Cardiac fibroblast (primary cell): Measurements from ENCODE around the gene THAP7.

ENCODE experiments used
- DNase-seq, 2 donors: peaks; one replicate each; pipeline versions ENCODE4 v3.0.0 to v3.0.0-alpha.2; 2010; ENCODE audit warnings: low read depth in 2 of 2
- H3K4me3 ChIP-seq, 2 donors: replicated peaks in 1 of 2; 1 replicate in 1 of 2; 2 replicates in 1 of 2; pipeline ENCODE4 v1.5.1; 2011; ENCODE audit warnings: low read depth in 2 of 2, low read length in 2 of 2, mild to moderate bottlenecking in 2 of 2, moderate library complexity in 1 of 2
- CTCF ChIP-seq: IDR thresholded peaks from one replicate; pipeline ENCODE4 v1.5.1; 2011; ENCODE audit warnings: low read depth, mild to moderate bottlenecking, low read length, inconsistent platforms

THAP7 gene

GRCh38 chr22:20966883-20967696, 34.8 kb downstream of the THAP7 start, which contains the start of gene AIFM3:
Gene AIFM3, plus strand, starts transcription at chr22:20967255. Its CDS starts 690 bp downstream, at chr22:20967945.
- TF ChIP-seq CTCF = no peak
- no peak for DNase-seq
- H3K4me3 ChIP-seq = no peak within 1 kb of the TSS

GRCh38 chr22:20965888-20966855, 35.7 kb downstream of the THAP7 start:
- TF ChIP-seq CTCF = no peak
- H3K4me3 ChIP-seq = no peak overlapping the region
- no peak for DNase-seq

GRCh38 chr22:20965104-20965887, 36.6 kb downstream of the THAP7 start:
- H3K4me3 ChIP-seq = peak overlapping the region in 1 of 2 donors; percentile 29
- no peak for TF ChIP-seq CTCF
- DNase-seq = no peak

GRCh38 chr22:20964799-20965103, 37.2 kb downstream of the THAP7 start:
- DNase-seq = no peak
- TF ChIP-seq CTCF = no peak
- H3K4me3 ChIP-seq = peak overlapping the region; percentile 15 to 28

- H3K4me3 ChIP-seq = peak overlapping the region in 1 of 2 donors; percentile 28
- DNase-seq = no peak
- no peak for TF ChIP-seq CTCF
Measured at GRCh38 chr22:20964090-20964798, 37.7 kb downstream of the THAP7 start.
